LNCAP (cell line): ENCODE data around the gene PSMB9.

Experiments used
- TF ChIP-seq, protein P1 (sequence below): fragments of 450-650 bp; IDR thresholded peaks from 2 replicates; pipeline ENCODE4 v1.5.1; 2017; ENCODE audit warnings: mild to moderate bottlenecking

PSMB9 gene

DNA sequence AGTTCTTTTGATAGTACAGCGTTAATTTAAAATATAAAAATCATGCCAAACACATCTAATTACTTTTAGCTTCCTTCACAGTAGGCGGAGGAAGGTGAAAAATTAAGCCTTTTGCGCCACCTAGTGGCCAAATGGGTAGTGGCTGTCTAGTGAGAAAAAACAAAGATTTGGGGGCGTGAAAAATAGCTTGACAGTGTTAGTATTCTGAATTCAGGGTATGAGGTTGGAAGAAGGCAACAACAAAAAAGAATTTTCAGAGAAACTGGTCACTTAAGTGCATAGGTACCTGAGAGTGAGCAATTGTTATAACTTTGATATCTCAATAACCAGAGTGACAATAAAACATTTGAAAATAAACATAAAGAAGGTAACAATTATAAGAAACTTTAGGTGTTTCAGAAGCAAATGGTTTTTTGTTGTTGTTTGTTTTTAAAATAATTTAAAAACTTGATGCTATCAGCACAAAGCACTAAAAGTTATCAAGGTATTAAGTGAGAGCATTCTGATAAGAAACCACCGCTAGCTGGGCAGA, 14.3 kb downstream of the PSMB9 start:
- TF ChIP-seq, protein P1, sequence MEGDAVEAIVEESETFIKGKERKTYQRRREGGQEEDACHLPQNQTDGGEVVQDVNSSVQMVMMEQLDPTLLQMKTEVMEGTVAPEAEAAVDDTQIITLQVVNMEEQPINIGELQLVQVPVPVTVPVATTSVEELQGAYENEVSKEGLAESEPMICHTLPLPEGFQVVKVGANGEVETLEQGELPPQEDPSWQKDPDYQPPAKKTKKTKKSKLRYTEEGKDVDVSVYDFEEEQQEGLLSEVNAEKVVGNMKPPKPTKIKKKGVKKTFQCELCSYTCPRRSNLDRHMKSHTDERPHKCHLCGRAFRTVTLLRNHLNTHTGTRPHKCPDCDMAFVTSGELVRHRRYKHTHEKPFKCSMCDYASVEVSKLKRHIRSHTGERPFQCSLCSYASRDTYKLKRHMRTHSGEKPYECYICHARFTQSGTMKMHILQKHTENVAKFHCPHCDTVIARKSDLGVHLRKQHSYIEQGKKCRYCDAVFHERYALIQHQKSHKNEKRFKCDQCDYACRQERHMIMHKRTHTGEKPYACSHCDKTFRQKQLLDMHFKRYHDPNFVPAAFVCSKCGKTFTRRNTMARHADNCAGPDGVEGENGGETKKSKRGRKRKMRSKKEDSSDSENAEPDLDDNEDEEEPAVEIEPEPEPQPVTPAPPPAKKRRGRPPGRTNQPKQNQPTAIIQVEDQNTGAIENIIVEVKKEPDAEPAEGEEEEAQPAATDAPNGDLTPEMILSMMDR: peak; percentile 85

DNA sequence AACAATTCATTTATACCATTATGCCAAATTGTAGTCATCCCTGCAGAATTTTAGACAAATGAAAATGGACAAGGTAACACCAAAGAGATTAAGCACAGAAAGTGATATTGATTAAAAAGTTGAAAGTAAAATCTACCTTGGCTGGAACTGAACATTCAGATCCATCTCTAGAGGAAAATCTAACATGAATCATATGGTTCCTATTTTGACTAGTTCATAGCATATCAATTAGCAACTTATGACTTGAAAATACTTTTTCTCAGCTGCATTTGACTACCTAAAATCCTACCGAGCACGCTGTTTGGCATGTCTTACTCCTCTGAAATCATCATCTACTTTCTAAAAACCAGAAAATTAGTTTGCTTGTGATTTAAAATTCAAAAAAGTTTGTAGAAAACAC, 22.6 kb downstream of the PSMB9 start:
- TF ChIP-seq, protein P1: no peak

DNA sequence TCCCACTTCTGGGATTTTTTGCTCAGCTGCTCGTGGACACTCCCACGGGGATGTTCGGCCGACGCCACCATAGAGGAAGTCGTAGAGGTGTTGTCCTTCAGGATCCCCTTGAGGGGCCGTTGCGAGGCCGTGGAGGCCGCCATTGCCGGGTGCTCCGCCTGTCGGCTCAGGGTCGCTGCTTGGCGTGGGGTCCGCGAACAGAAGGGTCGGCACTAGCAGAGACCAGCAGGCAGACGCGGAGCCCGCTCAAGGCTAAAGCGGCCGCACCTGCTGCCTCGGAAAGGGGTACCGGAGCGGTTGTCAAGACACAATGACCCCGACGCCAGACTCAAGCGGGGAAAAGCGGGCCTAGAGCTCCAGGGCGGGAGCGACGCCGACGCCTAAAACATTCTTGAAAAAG, 25.7 kb downstream of the PSMB9 start:
- TF ChIP-seq, protein P1: no peak

DNA sequence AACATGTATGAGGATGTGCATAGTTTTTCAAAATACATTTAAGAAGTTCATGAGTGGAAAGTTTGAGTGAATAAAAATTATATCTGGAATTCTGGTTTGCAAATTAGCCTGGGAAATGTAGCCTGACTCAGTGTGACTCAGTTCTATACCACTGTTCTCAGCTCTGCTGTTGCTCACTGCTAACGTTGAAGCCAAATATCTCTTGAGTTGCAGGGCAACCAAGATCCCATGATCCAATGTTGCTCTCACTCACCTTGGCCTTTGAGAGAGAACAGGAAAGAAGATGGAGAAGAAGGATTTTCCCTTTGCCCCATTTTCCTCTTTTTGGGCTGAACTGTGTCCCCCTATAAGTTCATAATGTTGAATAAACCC, 28.9 kb downstream of the PSMB9 start:
- TF ChIP-seq, protein P1: no peak

DNA sequence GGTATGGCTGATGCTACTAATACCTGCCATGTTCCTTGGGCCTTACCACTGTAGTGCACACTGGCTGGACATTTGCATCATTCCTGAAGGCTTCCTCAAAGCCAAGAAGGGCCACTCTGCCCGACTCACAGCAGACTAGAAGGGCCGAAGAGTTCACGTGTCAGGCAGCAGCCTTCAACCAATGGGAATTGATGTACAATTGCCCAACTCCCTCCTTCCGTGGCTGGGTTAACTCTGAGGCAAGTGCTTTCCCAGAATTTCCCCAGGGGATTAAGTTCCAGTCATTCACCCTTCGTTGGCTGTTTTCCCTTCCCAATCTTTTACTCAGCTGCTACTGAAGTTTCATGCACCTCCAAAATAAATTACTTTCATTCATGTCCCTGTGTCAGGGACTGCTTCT, 29.8 kb downstream of the PSMB9 start:
- TF ChIP-seq, protein P1: no peak

DNA sequence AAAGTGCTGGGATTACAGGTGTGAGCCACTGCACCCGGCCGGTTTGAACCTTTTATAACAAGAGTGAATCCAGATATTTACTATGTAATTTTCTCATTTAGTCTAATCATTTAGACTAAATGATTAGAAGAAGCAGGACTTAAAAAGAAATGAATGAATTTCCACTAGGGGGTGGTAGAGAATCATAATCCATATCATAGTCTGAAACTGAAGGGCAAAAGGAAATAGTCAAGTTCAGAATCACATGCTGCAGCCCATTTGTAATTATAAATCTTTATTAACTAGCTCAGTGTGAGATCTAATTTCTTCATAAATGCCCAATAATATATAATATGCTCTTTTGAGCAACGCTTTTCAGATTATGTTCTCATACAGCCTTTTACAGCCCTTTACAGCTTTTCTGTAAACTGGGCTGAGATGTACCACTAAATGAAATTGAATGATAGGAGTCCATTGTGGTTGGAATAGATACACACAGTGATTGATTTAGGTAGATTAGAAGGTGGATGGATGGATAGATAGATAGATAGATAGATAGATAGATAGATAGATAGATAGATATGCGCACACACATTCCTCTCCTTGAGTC, 31.8 kb downstream of the PSMB9 start:
- TF ChIP-seq, protein P1: peak; percentile 47; the same call in 1 of the 2 replicates

DNA sequence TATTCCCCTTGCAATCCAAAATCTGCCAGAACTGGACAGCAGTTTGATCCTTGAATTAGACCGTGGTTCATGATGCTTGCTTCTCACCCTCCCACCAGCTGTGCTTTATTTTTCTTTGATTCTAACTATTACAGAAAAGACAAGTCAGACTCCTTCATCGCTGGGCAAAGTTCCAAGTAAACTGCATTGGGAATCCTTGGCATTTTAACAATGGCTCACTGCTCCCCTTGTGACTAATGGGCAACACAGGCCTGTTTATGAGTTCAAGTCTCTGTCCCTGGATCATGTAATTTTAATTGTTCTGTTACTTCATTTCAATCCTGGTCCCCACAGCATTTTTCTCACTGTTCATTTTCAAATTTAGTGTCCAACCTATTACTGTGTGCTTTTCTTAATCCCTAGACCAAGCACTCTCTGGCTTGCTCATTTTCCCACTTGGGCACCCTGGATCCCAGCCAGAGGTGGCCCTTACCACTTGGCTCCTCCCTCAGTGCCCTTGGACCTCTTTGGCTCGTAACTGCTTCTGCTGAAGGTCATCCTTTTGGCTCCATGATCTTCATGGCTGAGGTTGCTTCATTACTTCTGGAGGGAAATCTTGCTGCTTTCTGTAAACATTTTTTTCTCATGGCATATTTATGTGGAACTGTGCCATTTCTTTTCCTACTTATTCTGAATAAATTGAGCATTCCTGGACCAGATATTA, 32.8 kb downstream of the PSMB9 start:
- TF ChIP-seq, protein P1: no peak
